ELF-1 (cell line): ENCODE measurements around the gene IGSF9B.

Experiments used
- DNase-seq: peaks from one replicate; pipeline ENCODE4 v3.0.0-alpha.2; 2016; ENCODE audit warnings: low read depth, low spot score

IGSF9B gene

GRCh38 chr11:133921026-133921425 lies 35.7 kb downstream of the IGSF9B start:
- no peak for DNase-seq

GRCh38 chr11:133920109-133920990 lies 36.4 kb downstream of the IGSF9B start:
- DNase-seq: no peak

- peak; percentile 36 for DNase-seq
Measured at GRCh38 chr11:133919330-133920108, 37.2 kb downstream of the IGSF9B start.

- peak; percentile 61 for DNase-seq
Measured at GRCh38 chr11:133918608-133919260, 38.0 kb downstream of the IGSF9B start.

- peak; percentile 73 for DNase-seq
Measured at GRCh38 chr11:133917921-133918607, 38.7 kb downstream of the IGSF9B start.

GRCh38 chr11:133916784-133917440 lies 39.9 kb downstream of the IGSF9B start:
- no peak for DNase-seq

- DNase-seq: no peak
Measured at GRCh38 chr11:133913761-133914160, 43.0 kb downstream of the IGSF9B start.

- no peak for DNase-seq
Measured at GRCh38 chr11:133911171-133911570, 45.6 kb downstream of the IGSF9B start.

- DNase-seq: no peak
Measured at GRCh38 chr11:133910101-133910500, 46.7 kb downstream of the IGSF9B start.

GRCh38 chr11:133908827-133909226 lies 47.9 kb downstream of the IGSF9B start:
- no peak for DNase-seq

- DNase-seq: no peak
Measured at GRCh38 chr11:133907841-133908241, 48.9 kb downstream of the IGSF9B start.

GRCh38 chr11:133907216-133907615 lies 49.6 kb downstream of the IGSF9B start:
- no peak for DNase-seq

GRCh38 chr11:133906746-133907145 lies 50.0 kb downstream of the IGSF9B start:
- no peak for DNase-seq

- DNase-seq: no peak
Measured at GRCh38 chr11:133906241-133906640, 50.5 kb downstream of the IGSF9B start.

GRCh38 chr11:133905677-133906156 lies 51.1 kb downstream of the IGSF9B start:
- DNase-seq: no peak

- no peak for DNase-seq
Measured at GRCh38 chr11:133904818-133905515, 51.8 kb downstream of the IGSF9B start.

GRCh38 chr11:133903875-133904817 lies 52.6 kb downstream of the IGSF9B start:
- DNase-seq: no peak

- no peak for DNase-seq
Measured at GRCh38 chr11:133903056-133903455, 53.7 kb downstream of the IGSF9B start.

- no peak for DNase-seq
Measured at GRCh38 chr11:133902506-133902905, 54.3 kb downstream of the IGSF9B start.
